ENCODE measurements around the gene CPSF3. TPM values are rescaled to one million over a fixed set of nuclear protein-coding genes. Genes with fewer than 3 reads are reported as not detected.

CPSF3 gene
- total RNA-seq, 1 donor from 2014 or later, result 86.4 TPM

DNA sequence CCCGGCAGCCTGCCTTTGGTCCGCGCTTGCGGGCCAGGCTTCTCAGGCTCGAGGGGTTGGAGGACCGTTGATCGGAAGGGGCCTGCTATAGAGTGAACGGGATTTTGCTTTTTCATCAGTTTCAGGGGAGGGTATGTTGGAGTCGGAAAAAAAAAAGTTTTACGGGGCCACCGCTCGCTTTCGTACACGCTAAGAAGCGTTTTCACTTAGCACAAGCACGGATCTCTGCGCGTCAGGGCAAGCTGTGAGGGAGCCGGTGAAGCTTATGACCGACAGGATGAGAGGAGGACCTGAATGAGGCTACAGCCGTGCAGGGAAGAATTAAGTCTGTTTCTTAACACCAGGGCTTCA lies 443 bp downstream of the CPSF3 start:
- H3K27ac Mint-ChIP-seq (ENCODE audit: unreplicated experiment), result peak overlapping the region; percentile 95
- no peak for DNase-seq (ENCODE audit: low read depth, low spot score)

DNA sequence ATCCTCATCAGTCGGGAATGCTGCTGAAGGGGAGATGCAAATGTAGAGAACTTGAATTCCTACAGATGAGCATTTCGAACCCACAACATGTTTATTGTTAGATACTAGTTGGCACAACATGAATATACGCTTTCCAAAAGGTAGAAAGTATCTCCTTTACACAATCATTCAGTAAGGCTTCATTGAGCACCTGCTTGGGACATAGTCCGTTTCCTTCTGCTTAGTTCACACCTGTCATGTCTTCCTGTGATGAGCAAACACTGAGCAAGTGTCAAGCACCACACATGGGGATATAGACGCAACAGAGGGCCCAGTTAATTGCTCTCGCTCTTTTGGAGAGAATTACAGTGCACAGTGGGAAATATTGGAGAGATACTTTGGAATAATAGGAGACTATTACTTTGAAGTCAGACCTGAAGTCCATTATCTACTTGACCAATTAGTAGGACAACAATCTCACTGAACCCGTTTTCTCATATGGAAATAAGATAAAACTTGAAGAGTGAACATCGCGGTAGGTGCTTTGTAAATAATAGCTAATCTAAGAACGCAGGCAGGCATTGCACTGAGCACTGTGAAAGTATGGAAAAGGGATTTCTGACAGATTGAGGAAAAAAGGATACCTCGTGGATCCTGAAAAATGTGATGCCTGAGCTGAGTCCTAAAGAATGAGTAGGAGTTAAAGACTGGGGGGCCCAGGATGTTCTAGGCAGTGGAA lies 1.2 kb downstream of the CPSF3 start:
- Mint-ChIP-seq H3K27ac (ENCODE audit: unreplicated experiment) (peak overlapping the region; percentile 95), H3K4me3 (no peak overlapping the region), H3K36me3 (ENCODE audit: low read depth) (peaks cover 3% of the 10 kb centered on the region), H3K4me1 (peaks cover 19% of the 10 kb centered on the region), H3K27me3 (ENCODE audit: low read depth) (no peaks in the 10 kb centered on the region), H3K9me3 (no peaks in the 10 kb centered on the region)
- TF ChIP-seq, protein P1, sequence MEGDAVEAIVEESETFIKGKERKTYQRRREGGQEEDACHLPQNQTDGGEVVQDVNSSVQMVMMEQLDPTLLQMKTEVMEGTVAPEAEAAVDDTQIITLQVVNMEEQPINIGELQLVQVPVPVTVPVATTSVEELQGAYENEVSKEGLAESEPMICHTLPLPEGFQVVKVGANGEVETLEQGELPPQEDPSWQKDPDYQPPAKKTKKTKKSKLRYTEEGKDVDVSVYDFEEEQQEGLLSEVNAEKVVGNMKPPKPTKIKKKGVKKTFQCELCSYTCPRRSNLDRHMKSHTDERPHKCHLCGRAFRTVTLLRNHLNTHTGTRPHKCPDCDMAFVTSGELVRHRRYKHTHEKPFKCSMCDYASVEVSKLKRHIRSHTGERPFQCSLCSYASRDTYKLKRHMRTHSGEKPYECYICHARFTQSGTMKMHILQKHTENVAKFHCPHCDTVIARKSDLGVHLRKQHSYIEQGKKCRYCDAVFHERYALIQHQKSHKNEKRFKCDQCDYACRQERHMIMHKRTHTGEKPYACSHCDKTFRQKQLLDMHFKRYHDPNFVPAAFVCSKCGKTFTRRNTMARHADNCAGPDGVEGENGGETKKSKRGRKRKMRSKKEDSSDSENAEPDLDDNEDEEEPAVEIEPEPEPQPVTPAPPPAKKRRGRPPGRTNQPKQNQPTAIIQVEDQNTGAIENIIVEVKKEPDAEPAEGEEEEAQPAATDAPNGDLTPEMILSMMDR (conservative IDR thresholded peaks at IDR 0.05), result no peak
- no peak for DNase-seq (ENCODE audit: low read depth, low spot score)

More for the DNA sequence above, 443 bp downstream of the CPSF3 start:
- no peaks in the 10 kb centered on the region for H3K27me3 Mint-ChIP-seq (ENCODE audit: low read depth)
- no peaks in the 10 kb centered on the region for H3K9me3 Mint-ChIP-seq
- TF ChIP-seq, protein P1 (conservative IDR thresholded peaks at IDR 0.05), result no peak
- peaks cover 3% of the 10 kb centered on the region for H3K36me3 Mint-ChIP-seq (ENCODE audit: low read depth)
- H3K4me3 Mint-ChIP-seq, result no peak overlapping the region
- H3K4me1 Mint-ChIP-seq, result peaks cover 19% of the 10 kb centered on the region

DNA sequence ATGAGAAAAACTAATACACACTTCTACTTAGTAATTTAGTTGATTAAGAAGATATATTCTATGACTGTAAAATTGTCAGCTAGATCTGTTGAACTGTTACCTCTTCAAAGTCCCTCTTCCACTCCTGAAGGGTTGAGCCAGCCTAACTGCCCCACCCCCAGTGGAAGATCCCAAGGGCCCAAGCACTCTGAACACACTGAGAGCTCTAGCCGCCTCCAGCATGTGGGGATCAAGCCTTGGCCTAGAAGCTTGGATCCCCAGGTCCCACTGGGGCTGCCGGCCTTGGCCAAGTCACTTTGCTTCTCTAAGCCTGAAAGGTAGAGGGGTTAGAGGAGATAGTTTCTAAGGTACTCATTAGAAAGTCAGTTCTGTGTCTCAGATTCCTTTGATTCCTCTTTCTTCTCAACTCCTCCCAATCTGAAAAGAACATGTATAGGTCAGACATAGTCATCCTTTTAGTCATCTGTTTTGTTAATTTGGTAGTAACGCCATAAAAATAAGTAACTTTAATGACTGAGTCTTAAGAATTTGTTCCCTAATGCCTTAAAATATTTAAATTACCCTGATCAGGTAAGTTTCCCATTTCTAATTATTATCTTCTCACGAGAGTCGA lies 5.6 kb downstream of the CPSF3 start:
- Mint-ChIP-seq H3K9me3 (no peaks in the 10 kb centered on the region), H3K27me3 (ENCODE audit: low read depth) (no peaks in the 10 kb centered on the region), H3K4me3 (no peak overlapping the region), H3K4me1 (no peaks in the 10 kb centered on the region), H3K36me3 (ENCODE audit: low read depth) (peaks cover 19% of the 10 kb centered on the region), H3K27ac (ENCODE audit: unreplicated experiment) (no peak overlapping the region)
- no peak for DNase-seq (ENCODE audit: low read depth, low spot score)
- TF ChIP-seq, protein P1 (conservative IDR thresholded peaks at IDR 0.05), result no peak

DNA sequence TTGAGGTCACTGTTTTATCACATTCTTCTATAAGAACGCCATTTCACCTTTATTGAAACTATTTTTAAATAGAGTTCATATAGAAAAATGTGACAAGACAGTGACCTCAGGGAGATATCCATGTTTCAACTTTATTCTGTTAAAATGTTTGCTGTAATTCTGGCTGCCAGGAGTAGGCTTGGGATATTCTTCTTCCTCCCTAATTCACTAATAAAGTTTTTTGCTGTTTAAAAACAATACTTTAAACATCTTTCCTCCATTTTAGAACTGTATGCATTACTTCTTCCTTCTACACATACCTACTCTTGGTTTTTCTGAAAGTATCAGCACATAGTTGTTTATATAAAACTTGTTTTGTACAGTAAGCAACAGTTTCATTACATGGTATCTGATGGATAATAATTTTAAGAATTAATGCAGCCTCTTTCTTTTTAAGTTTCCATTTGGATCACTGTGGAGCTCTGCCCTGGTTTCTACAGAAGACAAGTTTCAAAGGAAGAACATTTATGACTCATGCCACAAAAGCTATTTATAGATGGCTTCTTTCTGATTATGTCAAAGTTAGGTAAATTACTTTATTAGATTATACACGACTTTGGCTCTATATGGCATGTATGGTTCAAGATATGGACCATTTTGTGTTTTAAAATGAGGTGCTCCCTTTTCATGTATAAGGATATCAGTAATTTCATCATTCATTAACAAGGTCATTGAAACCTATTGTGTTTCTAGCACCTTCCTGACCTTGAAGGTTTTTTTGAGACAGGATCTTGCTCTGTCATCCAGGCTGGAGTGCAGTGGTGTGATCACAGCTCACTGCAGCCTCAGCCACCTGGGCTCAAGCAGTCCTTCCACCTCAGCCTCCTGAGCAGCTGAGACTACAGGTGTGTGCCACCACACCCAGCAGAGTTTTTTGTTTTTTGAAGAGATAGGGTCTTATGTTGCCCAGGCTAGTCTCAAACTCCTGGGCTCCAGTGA lies 7.2 kb downstream of the CPSF3 start:
- Mint-ChIP-seq H3K27me3 (ENCODE audit: low read depth) (no peaks in the 10 kb centered on the region), H3K27ac (ENCODE audit: unreplicated experiment) (no peak overlapping the region), H3K9me3 (no peaks in the 10 kb centered on the region), H3K4me1 (no peaks in the 10 kb centered on the region), H3K4me3 (no peak overlapping the region), H3K36me3 (ENCODE audit: low read depth) (peaks cover 19% of the 10 kb centered on the region)
- TF ChIP-seq, protein P1 (conservative IDR thresholded peaks at IDR 0.05), result no peak
- DNase-seq (ENCODE audit: low read depth, low spot score), result no peak

DNA sequence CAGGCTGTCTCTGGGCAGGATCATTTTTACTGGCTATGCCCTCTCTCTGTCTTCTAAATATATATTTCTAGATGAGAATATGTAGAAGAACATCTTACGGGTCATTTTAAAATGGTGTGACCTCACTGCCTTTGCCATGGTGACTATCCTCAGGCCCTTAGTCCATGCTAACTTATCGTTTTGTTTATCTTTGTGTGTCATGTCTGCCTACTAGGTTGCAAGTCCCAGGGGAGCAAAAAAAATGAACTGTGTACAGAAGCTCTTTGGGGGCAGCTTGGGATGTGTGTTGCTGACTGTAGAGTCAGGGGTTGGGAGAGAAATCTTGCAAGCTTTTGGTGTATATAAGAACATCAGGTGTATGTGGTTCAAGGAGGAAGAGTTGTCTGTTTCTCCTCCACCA lies 11.0 kb downstream of the CPSF3 start:
- TF ChIP-seq, protein P1 (conservative IDR thresholded peaks at IDR 0.05), result no peak
- Mint-ChIP-seq H3K27ac (ENCODE audit: unreplicated experiment) (no peak overlapping the region), H3K4me1 (no peaks in the 10 kb centered on the region), H3K27me3 (ENCODE audit: low read depth) (no peaks in the 10 kb centered on the region), H3K4me3 (no peak overlapping the region), H3K36me3 (ENCODE audit: low read depth) (peaks cover 32% of the 10 kb centered on the region), H3K9me3 (no peaks in the 10 kb centered on the region)
- no peak for DNase-seq (ENCODE audit: low read depth, low spot score)
